Fibroblast of lung (primary cell): ENCODE measurements around the gene ROR2.

ENCODE experiments used
- CTCF ChIP-seq, 2 donors: IDR thresholded peaks in 1 of 2; conservative IDR thresholded peaks in 1 of 2; 1 replicate in 1 of 2; 2 replicates in 1 of 2; pipeline ENCODE4 v1.5.1; 2011 to 2012; ENCODE audit warnings: low read length in 2 of 2, control low read depth in 1 of 2, inconsistent platforms in 1 of 2, low read depth in 1 of 2, mild to moderate bottlenecking in 1 of 2
- EZH2 ChIP-seq: IDR thresholded peaks from 2 replicates; pipeline ENCODE4 v1.5.1; 2012; ENCODE audit warnings: low read length, control low read depth, mild to moderate bottlenecking; ENCODE audit errors: missing control alignments

GRCh38 chr9:91946196-91946595 lies 3.8 kb downstream of the ROR2 start:
- TF ChIP-seq CTCF (conservative IDR thresholded peaks at IDR 0.05 in 1 of 2, IDR thresholded peaks at IDR 0.05 in 1 of 2; ENCODE audit: low read depth in 1 of 2, low read length in 2 of 2), result no peak
- no peak for TF ChIP-seq EZH2
